ENCODE data around the gene ONECUT1. TPM values are rescaled to one million over a fixed set of nuclear protein-coding genes. Genes with fewer than 3 reads are reported as not detected.
"Not testable (repeated sequence)": the region's sequence is repeated elsewhere in the genome, so short reads cannot be mapped to it uniquely, and the experiment has no call there.

ONECUT1 gene
- total and polyA plus RNA-seq, 2 donors (not counting 3 experiments of a cell fraction or from before 2014, with no cell fraction given) = not detected

GRCh38 chr15:52824169-52824942, 34.2 kb upstream of the ONECUT1 start:
- FAIRE-seq; CTCF ChIA-PET; H3K9me3 ChIP-seq (replicated peaks; ENCODE audit: control insufficient read depth, insufficient read depth, low read length); H3K4me2 ChIP-seq (ENCODE audit: insufficient read depth, low read length); H3K36me3 ChIP-seq (ENCODE audit: control insufficient read depth in 2 of 2, extremely low read depth in 1 of 2, insufficient read depth in 2 of 2, low read length in 2 of 2); intact Hi-C loops (cut with micrococcal nuclease); H3K4me1 ChIP-seq (ENCODE audit: control insufficient read depth, extremely low read depth, insufficient read depth, low read length); H3K4me3 ChIP-seq (replicated peaks in 1 of 3; ENCODE audit: insufficient read depth in 1 of 3, low read depth in 1 of 3, low read length in 3 of 3); POLR2A ChIA-PET; dilution Hi-C loops (cut with MboI; ENCODE audit: extremely low pct_ligation_motif_present, low sequenced_read_pairs); H3K79me2 ChIP-seq (ENCODE audit: control insufficient read depth, insufficient read depth, low read length); H4K20me1 ChIP-seq (replicated peaks; ENCODE audit: control insufficient read depth, extremely low read depth, insufficient read depth, low read length); H3K27ac ChIP-seq (ENCODE audit: insufficient read depth, low read depth, low read length); H3K27me3 ChIP-seq (ENCODE audit: control insufficient read depth in 2 of 2, insufficient read depth in 2 of 2, low read length in 2 of 2); H3K9me1 ChIP-seq (replicated peaks; ENCODE audit: control insufficient read depth, extremely low read depth, insufficient read depth, low read length); H3K9ac ChIP-seq (replicated peaks; ENCODE audit: extremely low read depth, insufficient read depth, low read length); BruUV-seq (replicated peaks); DNase-seq (ENCODE audit: low read depth, low spot score); H2AFZ ChIP-seq (ENCODE audit: low read depth, low read length): not testable (repeated sequence)

GRCh38 chr15:52822475-52822874, 32.3 kb upstream of the ONECUT1 start:
- Histone ChIP-seq H3K36me3 (ENCODE audit: control insufficient read depth in 2 of 2, extremely low read depth in 1 of 2, insufficient read depth in 2 of 2, low read length in 2 of 2) (no peaks in the 10 kb centered on the region), H3K79me2 (ENCODE audit: control insufficient read depth, insufficient read depth, low read length) (no peaks in the 10 kb centered on the region), H3K27me3 (ENCODE audit: control insufficient read depth in 2 of 2, insufficient read depth in 2 of 2, low read length in 2 of 2) (peaks cover 0 to 2% of the 10 kb centered on the region in 2 experiments), H3K9me3 (replicated peaks; ENCODE audit: control insufficient read depth, insufficient read depth, low read length) (no peaks in the 10 kb centered on the region), H3K4me2 (ENCODE audit: insufficient read depth, low read length) (no peak overlapping the region), H3K4me3 (replicated peaks in 1 of 3; ENCODE audit: insufficient read depth in 1 of 3, low read depth in 1 of 3, low read length in 3 of 3) (no peak overlapping the region), H4K20me1 (replicated peaks; ENCODE audit: control insufficient read depth, extremely low read depth, insufficient read depth, low read length) (no peaks in the 10 kb centered on the region), H3K4me1 (ENCODE audit: control insufficient read depth, extremely low read depth, insufficient read depth, low read length) (no peaks in the 10 kb centered on the region), H3K9me1 (replicated peaks; ENCODE audit: control insufficient read depth, extremely low read depth, insufficient read depth, low read length) (no peaks in the 10 kb centered on the region), H3K9ac (replicated peaks; ENCODE audit: extremely low read depth, insufficient read depth, low read length) (no peak overlapping the region), H2AFZ (ENCODE audit: low read depth, low read length) (no peak overlapping the region), H3K27ac (ENCODE audit: insufficient read depth, low read depth, low read length) (no peak overlapping the region)
- ChIA-PET POLR2A (no interaction called here), CTCF (no interaction called here)
- no peak for TF ChIP-seq EZH2 (IDR thresholded peaks at IDR 0.05; ENCODE audit: borderline replicate concordance, low read depth, low read length, severe bottlenecking)
- no peak for TF ChIP-seq MAX (IDR thresholded peaks at IDR 0.05; ENCODE audit: insufficient read depth, insufficient read length)
- no peak for TF ChIP-seq CTCF (IDR thresholded peaks at IDR 0.05; ENCODE audit: extremely low read depth in 1 of 2, insufficient read depth in 1 of 2, low read depth in 1 of 2, low read length in 2 of 2)
- TF ChIP-seq POLR2A (IDR thresholded peaks at IDR 0.05; ENCODE audit: low read depth, low read length) = no peak
- TF ChIP-seq POLR2AphosphoS5 (IDR thresholded peaks at IDR 0.05; ENCODE audit: insufficient read depth, low read depth, low read length) = no peak
- no peak for TF ChIP-seq FOS (IDR thresholded peaks at IDR 0.05; ENCODE audit: borderline replicate concordance, insufficient read depth, low read length)
- TF ChIP-seq GATA2 (IDR thresholded peaks at IDR 0.05; ENCODE audit: insufficient read depth, insufficient read length, low read depth, low read length) = no peak
- TF ChIP-seq MYC (IDR thresholded peaks at IDR 0.05; ENCODE audit: low read depth, low read length) = no peak
- TF ChIP-seq JUN (IDR thresholded peaks at IDR 0.05; ENCODE audit: borderline replicate concordance, insufficient read depth, insufficient read length, low read depth) = no peak
- intact Hi-C loops (cut with micrococcal nuclease) = no loop called here
- no peak for DNase-seq (ENCODE audit: low read depth, low spot score)
- BruUV-seq (replicated peaks) = no TSS peak
- dilution Hi-C loops (cut with MboI; ENCODE audit: extremely low pct_ligation_motif_present, low sequenced_read_pairs) = no loop called here
- no peak for FAIRE-seq

Measured in endothelial cell of umbilical vein (primary cell).